Neutrophil (primary cell): ENCODE results near the gene CTU1.

ENCODE experiments used
- H3K27ac ChIP-seq: fragments of 200-600 bp; sonication (generic); 2 replicates; pipeline ENCODE4 v1.5.1; 2016; ENCODE audit warnings: mild to moderate bottlenecking, moderate library complexity
- H3K27me3 ChIP-seq: fragments of 200-600 bp; sonication (generic); 2 replicates; pipeline ENCODE4 v1.6.0; 2016; ENCODE audit warnings: mild to moderate bottlenecking
- H3K36me3 ChIP-seq: fragments of 200-600 bp; sonication (generic); 2 replicates; pipeline ENCODE4 v1.5.1; 2017
- H3K4me1 ChIP-seq, 2 experiments: fragments of 200-600 bp in 1 of 2; sonication (generic) in 1 of 2; 1 replicate in 1 of 2; 2 replicates in 1 of 2; pipeline versions ENCODE4 v1.5.1 to v1.6.1; 2013 to 2016; ENCODE audit warnings: low read depth in 1 of 2, low read length in 1 of 2, mild to moderate bottlenecking in 1 of 2, moderate library complexity in 1 of 2; ENCODE audit not compliant: control insufficient read depth in 1 of 2, insufficient read depth in 1 of 2
- H3K4me3 ChIP-seq, 2 experiments: fragments of 200-600 bp in 1 of 2; sonication (generic) in 1 of 2; 1 replicate in 1 of 2; 2 replicates in 1 of 2; pipeline ENCODE4 v1.5.1; 2013 to 2016; ENCODE audit warnings: low read depth in 1 of 2, low read length in 1 of 2, mild to moderate bottlenecking in 1 of 2, moderate library complexity in 1 of 2
- H3K9me3 ChIP-seq: fragments of 200-600 bp; sonication (generic); 2 replicates; pipeline ENCODE4 v1.5.1; 2016
- TF ChIP-seq, protein P1 (sequence below): fragments of 200-600 bp; sonication (generic); IDR thresholded peaks from 2 replicates; pipeline ENCODE4 v1.5.1; 2016; ENCODE audit warnings: antibody characterized with exemption

The CTU1 gene

DNA sequence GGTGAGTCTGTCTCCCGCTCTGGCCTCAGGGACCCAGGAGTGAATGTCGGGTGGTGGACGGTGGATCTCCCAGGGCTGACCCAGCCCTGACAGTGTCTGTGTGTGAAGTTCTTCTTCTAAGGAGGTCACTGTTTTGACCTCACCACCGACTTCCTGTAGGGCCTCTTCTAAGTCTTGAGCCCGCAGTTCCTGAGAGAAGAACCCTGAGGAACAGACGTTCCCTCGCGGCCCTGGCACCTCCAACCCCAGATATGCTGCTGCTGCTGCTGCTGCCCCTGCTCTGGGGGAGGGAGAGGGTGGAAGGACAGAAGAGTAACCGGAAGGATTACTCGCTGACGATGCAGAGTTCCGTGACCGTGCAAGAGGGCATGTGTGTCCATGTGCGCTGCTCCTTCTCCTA is 33.9 kb upstream of the CTU1 start, which contains the start of gene SIGLEC7:
SIGLEC7 (plus strand) TSS at position 183 of the 400 bp plus-strand sequence; CDS start at position 252, 69 bp downstream.
- TF ChIP-seq, protein P1, sequence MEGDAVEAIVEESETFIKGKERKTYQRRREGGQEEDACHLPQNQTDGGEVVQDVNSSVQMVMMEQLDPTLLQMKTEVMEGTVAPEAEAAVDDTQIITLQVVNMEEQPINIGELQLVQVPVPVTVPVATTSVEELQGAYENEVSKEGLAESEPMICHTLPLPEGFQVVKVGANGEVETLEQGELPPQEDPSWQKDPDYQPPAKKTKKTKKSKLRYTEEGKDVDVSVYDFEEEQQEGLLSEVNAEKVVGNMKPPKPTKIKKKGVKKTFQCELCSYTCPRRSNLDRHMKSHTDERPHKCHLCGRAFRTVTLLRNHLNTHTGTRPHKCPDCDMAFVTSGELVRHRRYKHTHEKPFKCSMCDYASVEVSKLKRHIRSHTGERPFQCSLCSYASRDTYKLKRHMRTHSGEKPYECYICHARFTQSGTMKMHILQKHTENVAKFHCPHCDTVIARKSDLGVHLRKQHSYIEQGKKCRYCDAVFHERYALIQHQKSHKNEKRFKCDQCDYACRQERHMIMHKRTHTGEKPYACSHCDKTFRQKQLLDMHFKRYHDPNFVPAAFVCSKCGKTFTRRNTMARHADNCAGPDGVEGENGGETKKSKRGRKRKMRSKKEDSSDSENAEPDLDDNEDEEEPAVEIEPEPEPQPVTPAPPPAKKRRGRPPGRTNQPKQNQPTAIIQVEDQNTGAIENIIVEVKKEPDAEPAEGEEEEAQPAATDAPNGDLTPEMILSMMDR, result no peak
- H3K4me1 ChIP-seq, result peaks cover 85 to 86% of the 10 kb centered on the region in 2 experiments
- H3K36me3 ChIP-seq, result peaks cover 6% of the 10 kb centered on the region
- H3K27me3 ChIP-seq, result no peaks in the 10 kb centered on the region
- no peaks in the 10 kb centered on the region for H3K9me3 ChIP-seq
- H3K4me3 ChIP-seq, result peak within 1 kb of the TSS; percentile 49 to 59
- peak within 1 kb of the TSS; percentile 100 for H3K27ac ChIP-seq

DNA sequence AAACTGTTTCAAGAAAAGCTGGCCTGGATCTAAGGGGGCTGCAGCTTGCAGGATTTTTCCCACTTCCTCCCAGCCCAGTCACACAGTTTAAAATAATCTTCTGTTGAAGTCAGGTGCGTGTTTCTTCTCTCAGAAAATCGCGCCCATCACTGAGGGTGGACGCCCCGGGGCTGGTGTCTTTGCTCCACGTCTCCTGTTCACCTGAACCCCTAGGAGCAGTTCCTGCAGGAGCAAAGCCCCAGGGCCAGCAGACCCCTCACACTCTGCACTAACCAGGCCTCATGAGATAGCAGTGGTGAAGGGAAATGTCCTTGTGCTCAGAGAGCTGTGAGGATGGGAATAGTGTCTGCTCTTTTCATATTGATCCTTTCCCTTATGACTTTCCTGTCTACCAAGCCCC is 33.0 kb upstream of the CTU1 start:
- H3K36me3 ChIP-seq, result peaks cover 5% of the 10 kb centered on the region
- H3K27me3 ChIP-seq, result no peaks in the 10 kb centered on the region
- TF ChIP-seq, protein P1, result no peak
- peak overlapping the region; percentile 100 for H3K27ac ChIP-seq
- H3K4me3 ChIP-seq, result peak overlapping the region in 1 of 2 experiments; percentile 59
- peaks cover 89 to 94% of the 10 kb centered on the region in 2 experiments for H3K4me1 ChIP-seq
- H3K9me3 ChIP-seq, result no peaks in the 10 kb centered on the region

DNA sequence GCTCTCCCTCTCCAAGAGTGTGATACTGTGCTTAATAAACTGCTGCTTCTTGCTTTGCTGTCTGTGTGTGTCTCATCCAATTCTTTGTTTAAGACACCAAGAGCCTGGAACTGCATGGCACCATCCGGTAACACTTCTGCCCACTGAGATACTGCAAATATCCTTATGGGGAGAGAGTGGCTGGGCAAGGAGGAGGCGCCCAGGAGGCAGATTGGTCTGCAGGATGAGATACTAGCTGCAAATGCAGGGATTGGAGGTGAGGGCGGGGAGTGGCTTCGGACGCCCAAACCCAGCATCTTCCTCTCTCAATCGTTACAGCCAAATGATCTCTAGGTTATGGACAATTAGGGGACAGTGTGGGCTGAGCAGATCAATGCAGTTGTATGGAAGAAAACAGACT is 32.2 kb upstream of the CTU1 start:
- Histone ChIP-seq H3K27me3 (no peaks in the 10 kb centered on the region), H3K9me3 (no peaks in the 10 kb centered on the region), H3K4me3 (peak overlapping the region in 1 of 2 experiments; percentile 59), H3K27ac (peak overlapping the region; percentile 100), H3K36me3 (no peaks in the 10 kb centered on the region), H3K4me1 (peaks cover 96 to 100% of the 10 kb centered on the region in 2 experiments)
- TF ChIP-seq, protein P1, result no peak

DNA sequence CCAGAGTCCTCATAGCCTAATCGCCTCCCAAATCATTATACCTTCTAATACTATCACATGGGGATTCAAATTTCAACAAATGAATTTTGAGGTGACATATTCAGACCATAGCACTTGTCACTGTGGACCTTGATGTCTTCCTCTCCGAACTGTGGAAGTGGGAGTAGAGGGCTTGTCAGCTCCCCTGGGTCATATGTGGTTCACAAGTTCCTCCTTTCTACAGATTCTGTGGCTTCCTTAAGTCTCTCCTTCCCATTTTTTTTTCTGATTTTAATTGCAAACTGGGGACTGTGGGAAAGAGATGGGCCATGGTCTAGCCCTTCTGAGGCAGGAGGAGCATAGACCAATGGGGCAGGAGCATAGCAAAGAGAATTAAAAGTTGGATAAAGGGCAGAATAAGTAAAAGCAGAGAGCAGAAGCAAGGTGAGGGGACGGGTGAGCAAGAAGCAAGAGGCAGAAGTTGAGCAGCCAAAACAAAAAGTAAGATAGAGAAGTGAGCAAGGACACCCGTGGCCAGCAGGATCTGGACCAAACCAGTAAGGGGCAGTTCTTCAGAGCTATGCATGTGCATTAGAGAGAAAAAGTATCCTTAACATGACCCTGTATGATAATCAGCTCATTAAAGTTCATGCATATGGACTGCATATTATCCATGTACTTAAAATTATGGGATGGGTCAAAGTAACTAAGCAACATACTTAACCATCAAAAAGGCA is 31.2 kb upstream of the CTU1 start:
- peak overlapping the region; percentile 100 for H3K27ac ChIP-seq
- H3K4me1 ChIP-seq, result peaks cover 100% of the 10 kb centered on the region in 2 experiments
- H3K36me3 ChIP-seq, result no peaks in the 10 kb centered on the region
- TF ChIP-seq, protein P1, result no peak
- peak overlapping the region; percentile 51 to 59 for H3K4me3 ChIP-seq
- no peaks in the 10 kb centered on the region for H3K27me3 ChIP-seq
- no peaks in the 10 kb centered on the region for H3K9me3 ChIP-seq

DNA sequence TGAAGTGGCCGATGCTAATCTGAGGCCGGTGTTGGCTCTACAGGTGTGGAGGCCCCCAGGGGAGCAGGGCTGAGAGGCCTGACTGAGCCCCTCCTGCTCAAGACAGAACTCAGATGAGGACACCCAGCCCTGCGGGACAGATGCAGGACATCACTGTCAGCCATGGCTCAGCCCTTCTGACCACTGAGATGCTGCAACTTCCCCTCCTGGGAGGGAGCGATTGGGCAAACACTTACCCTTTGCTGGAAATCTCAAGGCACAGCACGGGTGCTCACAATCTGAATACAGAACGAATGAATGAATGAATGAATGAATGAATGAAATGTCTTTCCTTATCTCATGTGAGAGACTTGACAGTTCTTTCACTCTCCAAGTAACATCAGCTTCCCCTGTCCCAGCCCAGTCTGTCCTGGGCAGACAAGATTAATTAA is 30.4 kb upstream of the CTU1 start:
- H3K4me3 ChIP-seq, result peak overlapping the region; percentile 51 to 59
- H3K36me3 ChIP-seq, result no peaks in the 10 kb centered on the region
- H3K27ac ChIP-seq, result peak overlapping the region; percentile 100
- no peaks in the 10 kb centered on the region for H3K27me3 ChIP-seq
- no peaks in the 10 kb centered on the region for H3K9me3 ChIP-seq
- H3K4me1 ChIP-seq, result peaks cover 96 to 99% of the 10 kb centered on the region in 2 experiments
- TF ChIP-seq, protein P1, result peak; percentile 45
